Mesodermal cell (in vitro differentiated cells): ENCODE measurements around the gene TBC1D8.

ENCODE experiments used
- H3K27ac ChIP-seq: 2 replicates; pipeline ENCODE4 v1.7.0; 2013; ENCODE audit warnings: mild to moderate bottlenecking, low read depth, low read length, moderate library complexity; ENCODE audit not compliant: severe bottlenecking
- H3K36me3 ChIP-seq: 2 replicates; pipeline ENCODE4 v1.7.1; 2013; ENCODE audit warnings: mild to moderate bottlenecking, low read length, moderate library complexity; ENCODE audit not compliant: control insufficient read depth, insufficient read depth
- H3K4me1 ChIP-seq: one replicate; pipeline ENCODE4 v1.7.1; 2013; ENCODE audit warnings: mild to moderate bottlenecking, low read length; ENCODE audit not compliant: insufficient read depth, control insufficient read depth, poor library complexity, severe bottlenecking
- H3K4me3 ChIP-seq: 2 replicates; pipeline ENCODE4 v1.7.0; 2013; ENCODE audit warnings: low read length, control low read depth, mild to moderate bottlenecking; ENCODE audit not compliant: insufficient read depth, poor library complexity, severe bottlenecking; ENCODE audit errors: extremely low read depth
- H3K9me3 ChIP-seq: 2 replicates; pipeline ENCODE4 v1.7.1; 2013; ENCODE audit warnings: mild to moderate bottlenecking, low read length, moderate library complexity; ENCODE audit not compliant: control insufficient read depth
- WGBS, 2 experiments: methylation state at CpG; one replicate each; pipeline ENCODE4 v1.1.5; 2013; ENCODE audit warnings: missing lambda C conversion rate in 2 of 2; ENCODE audit not compliant: insufficient coverage in 2 of 2; 5-methylcytosine and 5-hydroxymethylcytosine counted together

Gene TBC1D8

DNA sequence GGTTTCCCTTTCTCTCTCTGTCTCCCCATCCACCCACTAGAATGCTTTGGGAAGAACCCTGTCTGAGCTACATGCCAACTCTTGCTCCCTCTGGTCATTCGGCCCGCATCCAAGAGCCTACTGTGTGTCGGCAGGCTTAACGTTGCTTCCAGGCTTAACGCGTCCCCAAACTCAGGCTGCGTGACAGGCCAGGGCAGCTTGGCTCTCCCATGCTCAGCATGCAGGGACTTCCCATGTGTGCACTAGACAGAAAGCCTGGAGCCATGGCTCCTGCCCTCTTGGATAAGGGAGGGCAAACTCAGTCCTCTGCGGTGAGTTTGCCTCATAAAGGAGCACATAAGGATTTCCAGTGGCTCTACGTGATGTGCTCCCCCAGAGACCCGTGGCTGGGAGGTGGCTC lies 105.9 kb downstream of the TBC1D8 start:
- H3K9me3 ChIP-seq, result no peaks in the 10 kb centered on the region
- H3K4me3 ChIP-seq, result no peak overlapping the region
- H3K4me1 ChIP-seq, result no peaks in the 10 kb centered on the region
- no peak overlapping the region for H3K27ac ChIP-seq
- 98 to 100% methylated on average over 10 of the region's 10 CpGs for WGBS, 2 experiments
- peaks cover 2% of the 10 kb centered on the region for H3K36me3 ChIP-seq

DNA sequence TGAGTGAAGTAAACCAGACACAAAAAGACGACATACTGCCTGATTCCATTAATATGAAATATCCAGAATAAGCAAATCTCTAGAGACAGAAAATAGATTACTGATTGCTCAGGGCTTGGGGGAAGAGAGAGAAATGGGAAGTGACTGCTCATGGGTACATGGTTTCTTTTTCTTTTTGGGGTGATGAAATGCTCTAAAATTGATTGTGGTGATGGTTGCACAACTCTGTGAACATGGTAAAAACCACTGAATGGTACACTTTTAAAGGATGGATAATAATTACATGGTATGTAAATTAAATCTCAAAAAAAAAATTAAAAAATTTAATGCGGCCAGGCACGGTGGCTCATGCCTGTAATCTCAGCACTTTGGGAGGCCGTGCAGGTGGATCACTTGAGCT lies 109.8 kb downstream of the TBC1D8 start:
- WGBS, 2 experiments, result 80 to 91% methylated on average over 2 to 3 of the region's 4 CpGs

DNA sequence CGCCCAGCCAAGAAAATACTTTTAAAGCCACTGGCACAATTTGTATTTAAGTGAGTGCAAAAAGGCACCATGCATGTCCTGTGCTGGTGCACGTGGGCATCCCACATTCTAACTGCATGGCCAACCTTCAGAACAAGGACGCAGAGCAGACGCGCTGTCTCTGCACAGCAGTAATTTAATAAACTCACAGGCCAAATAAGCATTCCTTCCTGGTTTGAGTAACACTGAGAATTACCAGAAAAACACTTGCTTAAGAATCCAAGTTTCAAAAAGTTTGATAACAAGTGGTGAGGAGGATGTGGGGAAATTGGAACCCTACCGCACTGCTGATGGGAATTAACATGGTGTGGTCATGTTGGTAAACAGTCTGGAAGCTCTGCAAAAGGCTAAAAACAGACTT lies 110.4 kb downstream of the TBC1D8 start:
- no peaks in the 10 kb centered on the region for H3K9me3 ChIP-seq
- 97 to 100% methylated on average over 3 to 5 of the region's 6 CpGs for WGBS, 2 experiments
- no peak overlapping the region for H3K4me3 ChIP-seq
- no peak overlapping the region for H3K27ac ChIP-seq
- H3K36me3 ChIP-seq, result no peaks in the 10 kb centered on the region
- no peaks in the 10 kb centered on the region for H3K4me1 ChIP-seq

More for the DNA sequence above, 109.8 kb downstream of the TBC1D8 start:
- H3K27ac ChIP-seq, result no peak overlapping the region
- no peak overlapping the region for H3K4me3 ChIP-seq
- H3K9me3 ChIP-seq, result no peaks in the 10 kb centered on the region
- no peaks in the 10 kb centered on the region for H3K36me3 ChIP-seq
- H3K4me1 ChIP-seq, result no peaks in the 10 kb centered on the region

DNA sequence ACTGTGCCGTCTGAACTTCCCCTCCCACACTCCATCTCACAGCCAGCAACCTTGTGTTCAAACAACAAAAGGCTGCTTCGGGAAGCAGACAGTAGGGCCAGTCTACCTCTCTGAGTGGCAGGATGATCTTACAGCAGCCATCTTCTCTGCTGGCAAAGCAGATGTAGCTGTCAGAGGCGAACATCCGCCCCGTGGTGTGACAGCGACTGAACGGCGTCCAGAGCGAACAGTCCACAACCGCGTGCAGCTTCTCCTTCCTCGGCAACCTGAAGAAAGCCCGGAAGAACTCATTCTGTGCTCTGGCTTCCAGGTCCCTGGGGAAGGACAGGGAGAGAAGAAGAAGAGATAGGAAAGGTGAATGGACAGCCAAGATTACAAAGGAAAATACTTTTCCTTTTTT lies 111.1 kb downstream of the TBC1D8 start:
- H3K9me3 ChIP-seq, result no peaks in the 10 kb centered on the region
- no peak overlapping the region for H3K4me3 ChIP-seq
- 87 to 92% methylated on average over 13 of the region's 13 CpGs for WGBS, 2 experiments
- no peaks in the 10 kb centered on the region for H3K36me3 ChIP-seq
- H3K27ac ChIP-seq, result no peak overlapping the region
- no peaks in the 10 kb centered on the region for H3K4me1 ChIP-seq

DNA sequence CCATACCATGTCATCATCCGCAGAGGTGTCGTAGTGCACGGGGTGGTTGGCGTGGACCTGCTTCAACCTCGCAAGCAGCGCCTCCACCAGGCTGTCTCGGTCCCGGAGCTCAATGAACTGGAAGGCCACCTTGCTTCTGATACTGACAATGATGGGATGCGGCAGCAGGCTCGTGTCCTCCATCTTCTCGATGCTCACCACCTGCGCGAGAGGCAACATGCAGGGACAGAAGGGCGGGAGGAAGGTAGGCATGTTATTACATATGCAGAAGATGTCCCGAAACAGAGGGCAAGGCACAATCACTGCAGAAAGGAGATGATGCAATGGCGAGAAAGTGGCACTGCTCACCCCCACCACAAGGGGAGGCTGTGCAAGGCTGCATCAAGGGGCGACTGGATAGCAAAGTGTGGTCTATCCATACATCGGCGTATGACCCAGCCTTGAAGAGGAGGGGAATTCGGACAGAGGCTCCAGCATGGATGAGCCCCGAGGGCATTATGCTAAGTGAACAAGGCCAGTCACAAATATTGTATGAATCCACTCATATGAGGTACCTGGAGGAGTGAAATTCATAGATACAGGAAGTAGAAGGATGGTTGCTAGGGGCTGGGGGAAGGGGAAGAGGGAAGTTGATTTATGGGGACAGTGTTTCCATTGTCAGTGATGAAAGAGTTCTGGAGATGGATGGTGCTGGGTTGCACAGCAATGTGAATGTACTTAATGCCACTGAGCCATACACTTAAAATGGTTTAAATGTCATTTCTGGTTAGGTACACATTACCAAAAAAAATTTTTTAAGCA lies 112.5 kb downstream of the TBC1D8 start:
- H3K36me3 ChIP-seq, result no peaks in the 10 kb centered on the region
- no peaks in the 10 kb centered on the region for H3K4me1 ChIP-seq
- H3K4me3 ChIP-seq, result no peak overlapping the region
- no peaks in the 10 kb centered on the region for H3K9me3 ChIP-seq
- WGBS, 2 experiments, result 90 to 95% methylated on average over 18 to 21 of the region's 21 CpGs
- no peak overlapping the region for H3K27ac ChIP-seq

DNA sequence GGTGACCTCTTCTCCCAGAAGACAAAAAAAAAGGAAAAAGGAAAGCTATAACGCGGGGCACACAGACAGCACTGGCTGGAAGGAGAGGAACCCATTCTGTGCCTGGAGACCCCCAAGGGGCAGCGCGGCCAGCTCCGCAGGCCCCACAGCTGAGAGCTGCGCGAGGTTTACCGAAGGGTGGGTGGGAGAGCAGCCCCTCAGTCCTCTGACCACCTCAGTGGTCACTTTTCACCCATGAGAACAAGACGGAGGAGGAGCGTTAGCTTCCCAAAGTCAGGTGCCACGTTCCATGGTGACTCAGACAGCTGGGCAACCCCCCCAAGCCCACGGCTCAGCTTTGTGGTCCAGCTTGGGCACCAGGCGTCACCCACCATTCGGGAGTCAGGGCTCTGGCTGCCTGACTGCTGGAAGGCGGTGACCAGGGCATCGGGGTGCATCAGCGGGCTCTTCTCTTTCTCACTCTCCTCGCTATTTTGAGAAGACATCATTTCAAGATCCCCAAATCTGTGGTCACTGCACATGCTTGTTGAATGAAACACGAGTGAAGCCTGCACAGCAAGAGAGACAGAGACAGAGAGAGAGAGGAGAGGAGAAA lies 113.9 kb downstream of the TBC1D8 start:
- Histone ChIP-seq H3K9me3 (no peaks in the 10 kb centered on the region), H3K36me3 (no peaks in the 10 kb centered on the region), H3K27ac (no peak overlapping the region), H3K4me3 (no peak overlapping the region), H3K4me1 (no peaks in the 10 kb centered on the region)
- 92 to 93% methylated on average over 14 to 17 of the region's 19 CpGs for WGBS, 2 experiments

DNA sequence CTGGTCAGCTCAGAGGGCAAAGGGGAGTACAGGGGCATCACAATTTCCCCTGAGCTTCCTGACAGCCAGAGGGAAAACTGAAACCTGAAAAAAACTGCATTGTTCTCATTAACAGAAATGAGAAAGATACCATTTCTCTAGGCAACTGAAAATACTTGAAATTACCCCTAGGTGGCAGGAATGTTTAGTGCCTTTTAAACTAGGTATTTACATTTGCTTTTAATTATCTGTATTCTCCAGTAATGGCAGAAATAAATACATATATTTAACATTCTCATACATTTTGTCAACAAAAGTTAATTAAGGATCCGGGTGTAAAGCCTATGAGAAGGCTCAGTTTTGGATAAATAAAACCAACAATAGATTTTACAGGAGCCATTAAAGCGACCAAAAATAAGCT lies 114.6 kb downstream of the TBC1D8 start:
- no peaks in the 10 kb centered on the region for H3K36me3 ChIP-seq
- no peak overlapping the region for H3K4me3 ChIP-seq
- H3K4me1 ChIP-seq, result no peaks in the 10 kb centered on the region
- 92 to 100% methylated on average over 1 to 2 of the region's 2 CpGs for WGBS, 2 experiments
- H3K27ac ChIP-seq, result no peak overlapping the region
- H3K9me3 ChIP-seq, result no peaks in the 10 kb centered on the region

DNA sequence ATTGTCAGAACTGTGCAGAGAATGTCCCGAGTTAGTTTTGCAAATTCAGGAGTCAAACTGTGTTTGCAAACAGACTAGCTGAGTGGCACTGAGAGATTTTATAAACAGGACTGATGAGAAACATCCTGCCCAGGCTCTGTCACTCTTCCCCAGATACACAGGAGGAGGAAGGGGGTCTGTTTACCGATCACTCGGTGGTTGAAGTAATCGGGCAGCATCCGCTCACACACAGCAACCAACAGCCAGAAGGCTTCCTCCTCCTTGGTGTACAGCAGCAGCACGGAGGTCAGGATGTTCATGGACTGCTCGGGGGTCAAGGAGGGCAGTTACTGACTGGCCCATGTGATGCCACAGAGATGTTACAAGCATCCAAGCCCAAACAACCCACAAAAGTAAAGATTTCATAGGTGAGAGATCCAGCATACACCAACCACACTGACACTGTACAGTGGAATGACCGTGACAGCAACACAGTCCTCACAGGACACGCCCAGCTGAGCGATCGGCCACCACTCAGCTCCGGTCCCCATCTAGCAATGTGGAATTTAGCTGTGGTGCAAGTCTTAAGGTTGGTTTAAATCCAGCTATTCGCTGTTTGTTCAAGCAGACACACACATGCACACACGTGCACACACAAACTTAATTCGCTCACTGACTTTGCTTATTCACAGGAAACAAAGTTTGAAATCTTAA lies 119.0 kb downstream of the TBC1D8 start:
- peaks cover 3% of the 10 kb centered on the region for H3K9me3 ChIP-seq
- no peaks in the 10 kb centered on the region for H3K36me3 ChIP-seq
- no peak overlapping the region for H3K4me3 ChIP-seq
- H3K4me1 ChIP-seq, result no peaks in the 10 kb centered on the region
- H3K27ac ChIP-seq, result no peak overlapping the region
- WGBS, 2 experiments, result 93% methylated on average over 9 to 13 of the region's 15 CpGs

DNA sequence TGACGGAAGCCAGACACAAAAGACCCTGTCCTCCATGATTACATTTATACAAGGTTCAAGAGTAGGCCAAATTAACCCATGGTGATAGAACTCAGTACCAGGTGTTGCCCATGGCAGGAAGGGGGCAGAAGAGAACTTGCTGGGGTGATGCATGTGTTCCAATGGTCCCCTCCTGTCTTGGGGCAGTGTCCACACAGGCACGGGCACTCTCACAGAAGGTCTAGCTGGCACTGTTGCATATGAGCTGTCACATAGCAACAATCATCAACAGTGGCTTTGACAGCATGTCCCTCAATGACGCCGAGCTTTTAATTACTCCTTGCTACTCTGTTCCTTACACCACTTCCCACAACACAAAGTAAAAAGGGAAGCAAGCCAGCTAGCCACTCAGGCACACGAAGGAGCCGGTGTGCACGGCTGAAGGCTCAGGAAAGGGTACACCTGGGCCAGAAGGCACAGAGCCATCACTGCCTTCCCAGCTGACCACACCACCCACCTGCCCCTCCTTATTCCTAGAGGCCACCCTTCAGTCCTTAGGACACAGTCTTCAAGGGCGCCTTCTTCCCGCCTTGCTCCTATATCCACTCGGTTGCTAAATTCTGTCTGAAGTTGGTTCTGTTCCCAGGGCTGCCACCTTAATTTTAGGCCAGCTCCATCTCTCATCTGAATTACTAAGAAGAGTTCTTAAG lies 120.2 kb downstream of the TBC1D8 start:
- Histone ChIP-seq H3K36me3 (no peaks in the 10 kb centered on the region), H3K27ac (no peak overlapping the region), H3K4me3 (no peak overlapping the region), H3K9me3 (peaks cover 3% of the 10 kb centered on the region), H3K4me1 (no peaks in the 10 kb centered on the region)
- WGBS, 2 experiments, result 91 to 94% methylated on average over 4 to 10 of the region's 10 CpGs

DNA sequence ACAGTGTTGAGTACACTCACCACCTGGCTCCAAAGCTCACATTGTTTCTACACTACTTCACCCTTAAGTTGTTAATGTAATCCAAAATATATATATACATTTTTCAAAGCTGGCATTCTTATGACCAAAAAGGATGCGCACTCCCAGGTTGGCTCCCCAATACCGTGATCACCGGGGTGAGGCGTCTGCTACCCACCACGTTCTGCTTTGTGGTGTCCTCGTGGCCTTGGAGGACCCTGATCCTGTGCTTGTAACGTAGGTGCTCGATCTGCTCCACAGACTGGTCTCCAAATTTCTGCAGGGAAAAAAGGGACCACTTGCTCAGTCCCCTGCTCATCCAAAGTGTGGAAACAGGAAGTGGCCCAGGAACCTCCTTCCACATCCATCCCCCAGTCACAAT lies 123.3 kb downstream of the TBC1D8 start:
- Histone ChIP-seq H3K9me3 (peaks cover 3% of the 10 kb centered on the region), H3K36me3 (no peaks in the 10 kb centered on the region), H3K27ac (no peak overlapping the region), H3K4me3 (no peak overlapping the region), H3K4me1 (no peaks in the 10 kb centered on the region)
- WGBS, 2 experiments, result 89 to 100% methylated on average over 6 to 8 of the region's 8 CpGs
